Activated CD4-positive, alpha-beta T cell treated with anti-CD3 and anti-CD28 coated beads for 1 hour (primary cell): ENCODE data around the gene PPP1R12B.
"Not testable (repeated sequence)": the region's sequence is repeated elsewhere in the genome, so short reads cannot be mapped to it uniquely, and the experiment has no call there.

ENCODE experiments used
- DNase-seq: peaks from one replicate; pipeline ENCODE4 v3.0.0-alpha.2; 2020

The PPP1R12B gene

DNA sequence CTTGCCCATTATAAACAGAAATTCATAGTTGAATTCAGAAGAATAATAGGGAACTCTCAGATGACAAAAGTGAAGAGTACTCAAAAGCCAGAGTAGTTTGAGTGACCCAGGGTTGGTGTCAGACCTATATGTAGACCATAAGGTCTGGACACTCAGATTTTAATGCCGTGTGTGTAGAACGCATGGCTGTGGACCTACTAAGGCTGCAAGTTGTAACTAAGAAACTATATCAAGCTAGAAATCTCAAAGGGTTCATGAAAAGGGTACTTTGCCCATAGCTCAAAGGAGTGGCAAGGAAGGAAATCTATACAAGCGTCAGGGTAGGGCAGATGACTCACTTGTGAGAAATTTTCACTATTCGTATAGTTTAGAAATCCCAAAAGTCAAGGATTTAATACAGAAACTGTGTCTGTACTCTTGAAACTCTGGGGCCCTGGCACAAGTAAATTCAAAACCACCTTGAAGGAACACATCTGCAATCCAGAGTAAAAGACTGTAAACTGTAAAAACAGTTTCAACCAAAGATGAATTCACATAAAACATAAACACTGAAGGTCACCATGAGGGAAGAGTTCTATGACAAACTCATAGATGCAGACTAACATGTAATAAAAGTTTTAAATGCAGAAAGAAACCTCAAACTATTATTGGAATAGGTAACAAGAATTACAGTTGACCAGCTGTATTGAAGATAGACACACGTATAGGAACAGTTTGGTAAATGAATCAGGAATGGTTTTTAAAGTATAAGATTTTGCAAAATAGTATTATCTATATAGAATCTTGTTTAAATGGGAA, 108.1 kb downstream of the PPP1R12B start:
- not testable (repeated sequence) for DNase-seq

DNA sequence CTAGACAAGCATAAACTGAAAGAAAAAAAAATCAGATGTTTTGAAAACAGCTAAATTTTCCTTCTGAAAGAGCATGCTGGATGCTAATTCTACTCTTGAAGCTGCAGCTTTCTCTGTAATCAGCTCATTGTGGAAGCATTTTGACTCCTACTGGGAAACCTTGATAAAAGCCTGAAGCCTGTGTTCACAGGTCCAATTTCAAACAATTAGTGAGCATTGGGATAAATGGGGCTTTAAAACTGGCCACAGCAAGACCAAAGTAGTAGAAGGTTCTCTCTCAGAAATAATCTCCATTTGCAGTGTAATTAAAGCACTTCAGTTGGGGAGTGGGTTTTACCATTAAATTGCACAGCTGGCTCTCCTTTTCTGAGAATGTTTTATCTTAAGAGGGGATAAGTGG, 110.2 kb downstream of the PPP1R12B start:
- not testable (repeated sequence) for DNase-seq

DNA sequence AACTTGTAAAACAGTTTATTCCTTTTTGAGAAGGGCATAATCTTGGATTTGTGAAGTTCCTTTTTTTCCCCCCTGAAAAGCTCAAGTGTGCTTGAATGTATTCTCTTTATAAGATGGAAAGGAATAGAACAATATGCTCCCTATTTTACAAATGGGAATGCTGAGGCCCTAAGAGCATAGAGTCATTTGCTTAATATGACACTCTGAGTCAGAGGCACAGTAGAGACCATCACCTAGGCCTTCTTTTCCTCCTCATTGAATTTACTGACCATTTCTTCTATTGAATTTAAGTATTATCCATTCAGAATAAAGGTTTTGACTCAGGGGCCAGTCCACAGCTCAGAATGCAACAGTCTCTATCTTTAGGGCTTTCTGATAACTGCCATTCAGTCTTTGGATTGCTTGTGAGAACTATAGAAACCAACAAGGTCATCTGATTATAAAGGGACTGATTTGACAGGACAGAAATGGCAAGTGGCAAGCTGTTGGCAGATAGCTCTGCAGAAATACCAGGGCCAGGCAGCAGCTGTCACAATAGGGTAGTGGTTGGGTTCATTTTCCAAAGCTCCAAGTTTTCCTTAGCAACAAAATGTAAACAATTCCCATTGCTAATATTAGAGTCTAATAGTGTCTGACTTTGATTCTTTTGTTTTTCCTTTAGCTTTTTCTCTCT, 111.1 kb downstream of the PPP1R12B start:
- not testable (repeated sequence) for DNase-seq

DNA sequence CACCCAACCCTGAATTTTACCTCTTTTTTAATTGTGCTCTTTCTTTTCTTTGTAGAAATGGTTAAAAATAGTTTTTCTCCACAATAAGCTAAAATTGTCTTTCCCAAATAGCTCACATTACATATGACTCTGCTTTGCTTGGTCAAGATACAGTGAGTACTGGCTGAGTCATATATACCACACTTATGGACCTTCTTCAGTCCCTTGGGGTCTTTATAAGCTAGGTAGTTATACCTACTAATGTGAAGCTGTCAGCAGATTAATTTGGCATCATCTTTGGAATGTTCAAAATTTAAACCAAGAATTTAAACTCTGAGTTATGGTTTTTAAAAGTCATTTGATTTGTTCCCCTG, 111.6 kb downstream of the PPP1R12B start:
- not testable (repeated sequence) for DNase-seq

GRCh38 chr1:202462342-202463076, 114.0 kb downstream of the PPP1R12B start:
- DNase-seq, result no peak

GRCh38 chr1:202464153-202464742, 115.7 kb downstream of the PPP1R12B start:
- not testable (repeated sequence) for DNase-seq

- not testable (repeated sequence) for DNase-seq
These were observed 117.3 kb downstream of the PPP1R12B start for GRCh38 chr1:202465644-202466270.

DNA sequence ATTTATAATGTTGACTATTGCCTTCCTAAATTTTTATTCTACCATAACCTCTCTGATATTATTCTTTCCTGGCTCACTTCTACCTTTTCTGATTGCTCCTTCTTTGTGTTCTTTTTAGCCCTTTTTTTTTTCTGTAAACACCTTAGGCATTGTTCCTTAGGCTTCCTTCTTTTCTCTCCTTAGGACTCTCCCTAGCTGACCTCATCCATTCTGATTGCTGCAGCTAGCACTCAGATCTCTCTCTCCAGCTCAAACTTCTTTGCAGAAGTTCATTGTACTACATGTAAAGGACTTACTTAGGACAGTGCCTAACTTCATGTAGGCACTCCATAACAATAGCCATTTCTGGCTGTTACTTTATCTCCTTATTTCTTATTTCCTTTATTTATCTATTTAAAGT, 117.8 kb downstream of the PPP1R12B start:
- DNase-seq, result not testable (repeated sequence)

- not testable (repeated sequence) for DNase-seq
These were observed 118.9 kb downstream of the PPP1R12B start for GRCh38 chr1:202467381-202467780.

GRCh38 chr1:202468695-202469094, 120.2 kb downstream of the PPP1R12B start:
- not testable (repeated sequence) for DNase-seq

- DNase-seq, result not testable (repeated sequence)
These were observed 120.6 kb downstream of the PPP1R12B start for GRCh38 chr1:202469123-202469522.

- DNase-seq, result no peak
These were observed 122.7 kb downstream of the PPP1R12B start for GRCh38 chr1:202471246-202471645.

DNA sequence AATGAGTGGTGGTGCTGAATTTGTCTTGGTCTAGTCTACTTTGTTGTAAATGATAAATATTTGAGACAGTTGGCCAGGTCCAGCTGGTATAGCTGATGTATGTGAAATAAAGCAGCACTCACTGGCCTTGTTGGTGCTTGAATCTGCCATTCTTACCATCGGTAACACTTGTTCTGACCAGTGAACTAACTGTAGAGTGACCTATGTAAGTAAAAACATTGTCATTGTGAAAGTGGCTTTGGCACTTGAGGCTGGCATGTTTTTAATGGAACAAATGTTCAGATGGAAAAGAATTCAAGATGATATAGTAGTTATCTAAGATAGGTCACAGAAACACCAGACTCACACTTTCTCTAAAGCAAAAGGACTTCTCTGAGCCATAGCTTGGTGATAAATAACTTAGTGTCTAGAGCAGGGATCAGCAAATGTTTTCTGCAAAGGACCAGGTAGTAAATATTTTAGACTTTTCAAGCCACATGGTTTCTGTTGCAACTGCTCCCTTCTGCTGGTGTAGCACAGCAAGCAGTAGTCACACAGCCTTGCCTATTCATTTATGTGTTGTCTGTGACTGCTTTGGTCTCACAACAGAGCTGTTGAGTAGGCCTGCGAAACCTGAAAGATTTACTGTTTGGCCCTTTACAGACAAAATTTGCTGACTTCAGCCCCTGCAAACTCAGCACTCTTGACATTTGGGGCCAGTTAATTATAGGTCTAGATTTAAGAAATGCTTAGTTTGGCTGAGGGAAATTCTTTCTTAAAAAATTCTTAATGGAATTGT, 124.0 kb downstream of the PPP1R12B start:
- DNase-seq, result not testable (repeated sequence)

- DNase-seq, result not testable (repeated sequence)
These were observed 125.0 kb downstream of the PPP1R12B start for GRCh38 chr1:202473266-202474045.

DNA sequence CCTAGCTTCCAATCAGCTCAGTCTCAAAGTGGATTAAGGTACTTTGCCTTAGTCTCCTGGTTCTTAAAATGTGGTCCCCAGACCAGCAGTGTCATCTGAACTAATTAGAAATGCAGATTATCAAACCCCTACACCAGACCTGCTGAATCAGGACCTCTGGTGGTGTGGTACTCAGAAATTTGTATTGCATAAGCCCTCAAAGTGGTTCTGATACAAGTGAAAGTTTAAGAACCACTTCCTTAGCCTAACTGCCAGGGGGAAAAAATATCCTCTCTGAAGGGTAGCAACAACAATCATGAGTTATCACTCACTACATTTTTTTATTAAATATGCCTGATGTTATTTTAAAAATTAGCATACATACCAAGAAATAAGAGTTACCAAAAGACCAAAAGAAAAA, 131.2 kb downstream of the PPP1R12B start:
- not testable (repeated sequence) for DNase-seq

GRCh38 chr1:202480640-202481039, 132.1 kb downstream of the PPP1R12B start:
- not testable (repeated sequence) for DNase-seq

GRCh38 chr1:202483362-202483761, 134.9 kb downstream of the PPP1R12B start:
- not testable (repeated sequence) for DNase-seq

GRCh38 chr1:202484032-202484431, 135.5 kb downstream of the PPP1R12B start:
- DNase-seq, result not testable (repeated sequence)

DNA sequence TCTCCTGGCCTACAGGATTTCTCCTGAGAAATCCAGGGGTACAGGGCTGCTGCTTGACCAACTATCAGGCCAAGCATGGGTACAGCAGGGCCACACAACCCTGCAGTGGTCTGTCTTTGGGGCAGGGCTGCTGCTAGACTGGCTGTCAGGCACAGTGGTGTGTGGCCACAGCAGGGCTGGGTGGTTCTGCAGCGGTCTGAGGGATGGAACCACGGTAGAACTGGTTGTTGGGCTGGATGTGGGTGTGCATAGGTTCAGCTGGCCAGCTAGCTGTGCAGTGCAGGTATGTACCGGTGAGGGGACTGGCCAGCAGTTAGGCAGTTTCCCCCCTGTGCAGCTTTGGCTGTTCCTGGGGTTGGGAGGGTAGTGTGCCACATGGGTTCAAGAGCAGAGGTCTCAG, 136.3 kb downstream of the PPP1R12B start:
- DNase-seq, result not testable (repeated sequence)

DNA sequence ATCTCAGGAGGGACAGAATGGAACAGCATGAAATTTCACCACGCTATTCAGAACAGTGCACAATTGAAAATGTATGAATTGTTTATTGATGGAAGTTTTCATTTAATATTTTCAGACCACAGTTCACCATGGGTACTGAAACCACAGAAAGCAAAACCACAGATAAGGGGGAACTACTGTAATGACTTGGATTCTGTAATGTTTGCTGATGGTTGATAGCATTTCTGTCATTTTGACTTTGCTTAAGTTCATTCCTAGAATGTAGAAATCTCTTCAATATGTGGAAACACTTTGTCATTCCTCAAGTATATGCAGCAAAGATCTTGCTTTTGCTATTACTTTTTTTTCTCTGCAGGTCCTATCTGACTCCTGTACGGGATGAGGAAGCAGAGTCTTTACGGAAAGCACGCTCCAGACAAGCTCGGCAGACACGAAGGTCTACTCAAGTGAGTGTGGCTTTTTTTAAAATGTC, 139.7 kb downstream of the PPP1R12B start:
- not testable (repeated sequence) for DNase-seq

GRCh38 chr1:202489101-202489500, 140.6 kb downstream of the PPP1R12B start:
- not testable (repeated sequence) for DNase-seq
